Endothelial cell of umbilical vein (primary cell): ENCODE data around the gene LBR. TPM values are rescaled to one million over a fixed set of nuclear protein-coding genes. Genes with fewer than 3 reads are reported as not detected.

ENCODE experiments used
- BruUV-seq: library from RNA; stranded (reverse); fragments of 400-500 nt; replicated peaks from 2 replicates; lab custom pipeline; 2021; lab: Mats Ljungman, UMichigan
- CTCF ChIA-PET: fragments of 300-600, 350-600 bp; sonication (Branson Sonifier 250); formaldehyde crosslinking; loops from one replicate; lab custom pipeline; 2021; ENCODE audit warnings: antibody characterized with exemption, inconsistent platforms; lab: Charles Lee
- POLR2A ChIA-PET: fragments of 300-600, 350-600 bp; sonication (Branson Sonifier 250); formaldehyde crosslinking; loops from one replicate; lab custom pipeline; 2021; ENCODE audit warnings: antibody characterized with exemption, inconsistent platforms; lab: Charles Lee
- DNase-seq: peaks from one replicate; pipeline ENCODE4 v3.0.0-alpha.2; 2011; ENCODE audit warnings: low read depth, low spot score
- FAIRE-seq: peaks from 2 replicates; lab custom pipeline; 2011; peaks lifted over from hg19 to GRCh38; lab: Jason Lieb, UNC
- H2AFZ ChIP-seq: 2 replicates; pipeline ENCODE4 v1.6.0; 2012; ENCODE audit warnings: low read depth, low read length, control low read depth, inconsistent platforms
- H3K27ac ChIP-seq: 2 replicates; pipeline ENCODE4 v1.5.1; 2011; ENCODE audit warnings: low read depth, mild to moderate bottlenecking, control low read depth, low read length, moderate library complexity; ENCODE audit not compliant: insufficient read depth
- H3K27me3 ChIP-seq, 2 experiments: 2 replicates each; pipeline versions ENCODE4 v1.6.0 to v1.6.1; 2011; ENCODE audit warnings: low read length in 2 of 2, mixed read lengths in 1 of 2; ENCODE audit not compliant: control insufficient read depth in 2 of 2, insufficient read depth in 2 of 2
- H3K36me3 ChIP-seq, 2 experiments: 2 replicates in 1 of 2; 3 replicates in 1 of 2; pipeline ENCODE4 v1.5.1; 2011; ENCODE audit warnings: low read length in 2 of 2, mild to moderate bottlenecking in 1 of 2, moderate library complexity in 1 of 2; ENCODE audit not compliant: control insufficient read depth in 2 of 2, insufficient read depth in 2 of 2; ENCODE audit errors: extremely low read depth in 1 of 2
- H3K4me1 ChIP-seq: 3 replicates; pipeline ENCODE4 v1.5.1; 2011; ENCODE audit warnings: mild to moderate bottlenecking, low read length; ENCODE audit not compliant: control insufficient read depth, insufficient read depth; ENCODE audit errors: extremely low read depth
- H3K4me2 ChIP-seq: 2 replicates; pipeline ENCODE4 v1.6.1; 2011; ENCODE audit warnings: low read length, control low read depth, mixed read lengths; ENCODE audit not compliant: insufficient read depth
- H3K4me3 ChIP-seq, 3 experiments: fragments of 200-600 bp in 1 of 3; sonication (generic), shearing (Covaris generic) in 1 of 3; replicated peaks in 1 of 3; 2 replicates each; pipeline ENCODE4 v1.5.1; 2011 to 2016; ENCODE audit warnings: control low read depth in 3 of 3, low read length in 3 of 3, mild to moderate bottlenecking in 2 of 3, inconsistent platforms in 1 of 3, low read depth in 1 of 3, moderate library complexity in 1 of 3; ENCODE audit not compliant: insufficient read depth in 1 of 3
- H3K79me2 ChIP-seq: 2 replicates; pipeline ENCODE4 v1.6.0; 2012; ENCODE audit warnings: low read length, inconsistent platforms; ENCODE audit not compliant: control insufficient read depth, insufficient read depth
- H3K9ac ChIP-seq: replicated peaks from 2 replicates; pipeline ENCODE3; 2011; ENCODE audit warnings: low read length, control low read depth; ENCODE audit not compliant: insufficient read depth; ENCODE audit errors: extremely low read depth
- H3K9me1 ChIP-seq: replicated peaks from 3 replicates; pipeline ENCODE4 v1.6.0; 2011; ENCODE audit warnings: mild to moderate bottlenecking, low read length; ENCODE audit not compliant: control insufficient read depth, insufficient read depth; ENCODE audit errors: extremely low read depth
- H3K9me3 ChIP-seq: replicated peaks from 2 replicates; pipeline ENCODE4 v1.5.1; 2012; ENCODE audit warnings: low read length, inconsistent platforms; ENCODE audit not compliant: control insufficient read depth, insufficient read depth
- H4K20me1 ChIP-seq: replicated peaks from 2 replicates; pipeline ENCODE3; 2011; ENCODE audit warnings: mild to moderate bottlenecking, low read length; ENCODE audit not compliant: control insufficient read depth, insufficient read depth; ENCODE audit errors: extremely low read depth
- EZH2 ChIP-seq: IDR thresholded peaks from 2 replicates; pipeline ENCODE4 v1.6.1; 2012; ENCODE audit warnings: borderline replicate concordance, low read depth, mild to moderate bottlenecking, moderate library complexity, low read length, inconsistent platforms; ENCODE audit not compliant: severe bottlenecking
- MYC ChIP-seq: IDR thresholded peaks from one replicate; pipeline ENCODE4 v1.6.1; 2011; ENCODE audit warnings: mild to moderate bottlenecking, low read depth, low read length
- POLR2A ChIP-seq: IDR thresholded peaks from 2 replicates; pipeline ENCODE4 v1.6.1; 2012; ENCODE audit warnings: low read depth, mild to moderate bottlenecking, control low read depth, low read length
- POLR2AphosphoS5 ChIP-seq: IDR thresholded peaks from 2 replicates; pipeline ENCODE4 v1.6.1; 2012; ENCODE audit warnings: low read depth, mild to moderate bottlenecking, control low read depth, low read length, moderate library complexity; ENCODE audit not compliant: insufficient read depth
- dilution Hi-C: fragments of 300-500 bp; cut with MboI; formaldehyde crosslinking; loops from one replicate; pipeline ENCODE4 v1.15.0; 2019; ENCODE audit warnings: low sequenced_read_pairs; ENCODE audit not compliant: extremely low pct_ligation_motif_present
- intact Hi-C: fragments of 100-400 bp; cut with micrococcal nuclease; formaldehyde crosslinking; loops from one replicate; pipeline ENCODE4 v1.10.0; 2022
- polyA plus RNA-seq, 4 experiments: library from polyadenylated mRNA; depleted of rRNA in 3 of 4; stranded (reverse) in 3 of 4; unstranded in 1 of 4; fragments of >200 nt; gene quantifications; 2 replicates each; pipeline versions ENCODE4 v1.2.1 to v1.2.3, GENCODE V29; 2011 to 2012; ENCODE audit warnings: missing spikeins in 1 of 4
- total RNA-seq: library from RNA; stranded (reverse); gene quantifications from 2 replicates; pipeline ENCODE4 v1.2.3, GENCODE V29; 2021
- TF ChIP-seq, protein P1 (sequence below), 2 donors: IDR thresholded peaks; 1 replicate in 1 of 2; 2 replicates in 1 of 2; pipeline ENCODE4 v1.5.1; 2011; ENCODE audit warnings: low read length in 2 of 2, mild to moderate bottlenecking in 2 of 2, moderate library complexity in 2 of 2, control low read depth in 1 of 2, inconsistent platforms in 1 of 2, low read depth in 1 of 2; ENCODE audit not compliant: insufficient read depth in 1 of 2; ENCODE audit errors: extremely low read depth in 1 of 2

The LBR gene
- total and polyA plus RNA-seq, 2 donors (not counting 3 experiments of a cell fraction or from before 2014, with no cell fraction given), result 53.9 to 119 TPM

- peaks cover 34% of the 10 kb centered on the region for H3K79me2 ChIP-seq
- FAIRE-seq, result no peak
- POLR2A ChIA-PET, result no interaction called here
Measured at GRCh38 chr1:225418059-225418458, 9.8 kb downstream of the LBR start.

More at GRCh38 chr1:225418059-225418458, 9.8 kb downstream of the LBR start:
- dilution Hi-C loops, result no loop called here
- H2AFZ ChIP-seq, result no peak overlapping the region
- DNase-seq, result no peak
- BruUV-seq, result no TSS peak
- no peaks in the 10 kb centered on the region for H3K27me3 ChIP-seq
- no peaks in the 10 kb centered on the region for H3K9me3 ChIP-seq
- no peak overlapping the region for H3K4me3 ChIP-seq
- H3K9ac ChIP-seq, result no peak overlapping the region
- intact Hi-C loops, result no loop called here
- H4K20me1 ChIP-seq, result no peaks in the 10 kb centered on the region
- H3K4me1 ChIP-seq, result peaks cover 12% of the 10 kb centered on the region
- no peaks in the 10 kb centered on the region for H3K9me1 ChIP-seq
- H3K27ac ChIP-seq, result no peak overlapping the region
- CTCF ChIA-PET, result interaction anchor here (1.7 kb wide), 1 partner anchor 9 kb away, joined by 3 read pairs; no protein-coding TSS in a partner anchor
- no peak overlapping the region for H3K4me2 ChIP-seq
- TF ChIP-seq POLR2AphosphoS5 (no peak), POLR2A (no peak), EZH2 (no peak), MYC (no peak)
- TF ChIP-seq, protein P1, sequence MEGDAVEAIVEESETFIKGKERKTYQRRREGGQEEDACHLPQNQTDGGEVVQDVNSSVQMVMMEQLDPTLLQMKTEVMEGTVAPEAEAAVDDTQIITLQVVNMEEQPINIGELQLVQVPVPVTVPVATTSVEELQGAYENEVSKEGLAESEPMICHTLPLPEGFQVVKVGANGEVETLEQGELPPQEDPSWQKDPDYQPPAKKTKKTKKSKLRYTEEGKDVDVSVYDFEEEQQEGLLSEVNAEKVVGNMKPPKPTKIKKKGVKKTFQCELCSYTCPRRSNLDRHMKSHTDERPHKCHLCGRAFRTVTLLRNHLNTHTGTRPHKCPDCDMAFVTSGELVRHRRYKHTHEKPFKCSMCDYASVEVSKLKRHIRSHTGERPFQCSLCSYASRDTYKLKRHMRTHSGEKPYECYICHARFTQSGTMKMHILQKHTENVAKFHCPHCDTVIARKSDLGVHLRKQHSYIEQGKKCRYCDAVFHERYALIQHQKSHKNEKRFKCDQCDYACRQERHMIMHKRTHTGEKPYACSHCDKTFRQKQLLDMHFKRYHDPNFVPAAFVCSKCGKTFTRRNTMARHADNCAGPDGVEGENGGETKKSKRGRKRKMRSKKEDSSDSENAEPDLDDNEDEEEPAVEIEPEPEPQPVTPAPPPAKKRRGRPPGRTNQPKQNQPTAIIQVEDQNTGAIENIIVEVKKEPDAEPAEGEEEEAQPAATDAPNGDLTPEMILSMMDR (IDR thresholded peaks at IDR 0.05; ENCODE audit: extremely low read depth in 1 of 2, insufficient read depth in 1 of 2, low read depth in 1 of 2, low read length in 2 of 2), result no peak
- peaks cover 20 to 30% of the 10 kb centered on the region in 2 experiments for H3K36me3 ChIP-seq
